Duodenal mucosa (tissue), 2 donors: Measurements from ENCODE around the gene ISYNA1.

ENCODE experiments used
- H3K27ac ChIP-seq: one replicate; pipeline ENCODE4 v1.7.0; 2013; ENCODE audit warnings: low read depth, low read length
- H3K27me3 ChIP-seq, 2 donors: one replicate each; pipeline ENCODE4 v1.7.0; 2013; ENCODE audit warnings: low read length in 2 of 2, control low read depth in 1 of 2; ENCODE audit not compliant: insufficient read depth in 2 of 2, control insufficient read depth in 1 of 2
- H3K36me3 ChIP-seq, 2 donors: one replicate each; pipeline ENCODE4 v1.7.0; 2013; ENCODE audit warnings: low read length in 2 of 2, control low read depth in 1 of 2; ENCODE audit not compliant: insufficient read depth in 2 of 2, control insufficient read depth in 1 of 2
- H3K4me1 ChIP-seq, 2 donors: one replicate each; pipeline ENCODE4 v1.7.0; 2013; ENCODE audit warnings: low read length in 2 of 2, control low read depth in 1 of 2; ENCODE audit not compliant: insufficient read depth in 2 of 2, control insufficient read depth in 1 of 2
- H3K4me3 ChIP-seq, 2 donors: one replicate each; pipeline ENCODE4 v1.7.0; 2013; ENCODE audit warnings: low read length in 2 of 2, low read depth in 1 of 2
- H3K9ac ChIP-seq, 2 donors: one replicate each; pipeline ENCODE4 v1.7.0; 2013; ENCODE audit warnings: low read length in 2 of 2, low read depth in 1 of 2
- H3K9me3 ChIP-seq, 2 donors: one replicate each; pipeline ENCODE4 v1.7.0; 2013; ENCODE audit warnings: low read length in 2 of 2, control low read depth in 1 of 2; ENCODE audit not compliant: control insufficient read depth in 1 of 2

The ISYNA1 gene

DNA sequence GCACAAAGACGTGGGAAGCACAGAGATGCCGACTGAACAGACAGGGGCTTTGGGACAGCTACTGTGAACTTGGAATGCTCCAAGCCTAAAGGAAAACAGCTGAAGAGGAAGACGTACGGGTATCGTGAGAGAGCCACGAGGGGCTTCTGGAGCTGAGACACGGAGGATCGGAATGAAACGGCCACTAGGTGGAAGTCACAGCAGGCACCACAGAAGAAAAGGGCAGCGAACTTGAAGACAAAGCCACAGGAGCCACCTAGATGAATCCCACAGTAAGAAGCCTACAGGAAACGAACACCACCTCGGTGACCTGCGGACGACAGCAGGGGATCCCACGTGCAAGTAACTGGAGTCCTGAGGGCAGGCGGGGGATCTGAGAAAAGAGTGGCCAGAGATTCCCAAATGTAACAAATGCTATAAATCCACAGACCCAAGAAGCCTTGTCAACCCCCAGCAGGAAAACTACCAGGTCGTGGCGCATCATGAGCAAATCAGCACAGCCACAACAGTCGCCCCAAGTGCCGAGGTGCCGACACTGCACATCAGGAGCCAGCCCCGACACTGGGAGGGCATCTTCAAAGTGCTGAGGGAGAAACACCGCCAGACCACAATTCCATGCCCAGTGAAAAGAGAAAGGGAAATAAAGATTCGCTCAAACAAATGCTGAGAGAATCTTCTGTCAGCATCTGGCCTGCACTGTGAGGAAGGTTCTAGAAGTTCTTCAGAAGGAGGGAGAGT lies 39.3 kb upstream of the ISYNA1 start:
- peaks cover 54 to 82% of the 10 kb centered on the region in 2 donors for H3K4me1 ChIP-seq

DNA sequence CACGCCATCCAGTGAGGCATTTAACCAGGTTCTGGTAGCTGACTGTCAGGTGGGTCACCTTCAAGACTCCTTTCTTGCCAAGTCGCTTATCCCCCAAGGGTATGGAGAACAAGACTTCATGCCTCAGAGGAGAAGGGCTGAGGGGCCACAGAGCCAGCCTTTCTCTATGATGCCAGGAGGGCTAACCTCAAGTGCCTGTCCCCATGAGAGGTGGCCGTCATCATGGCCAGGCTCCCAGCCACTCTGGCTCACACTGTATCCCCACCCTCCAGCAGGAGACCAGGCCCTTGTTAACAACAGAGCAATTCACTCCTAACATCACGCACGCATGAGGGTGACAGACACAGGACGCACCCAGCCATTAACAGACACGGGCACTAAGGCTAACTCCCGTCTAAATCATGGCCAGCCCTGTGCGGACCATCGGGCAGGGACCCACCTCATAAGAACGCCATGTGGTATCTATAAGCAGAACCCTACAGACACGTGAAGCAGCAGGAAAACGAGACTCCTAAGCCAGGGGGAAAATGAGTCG lies 38.6 kb upstream of the ISYNA1 start:
- Histone ChIP-seq H3K4me3 (no peak overlapping the region), H3K4me1 (peaks cover 54 to 81% of the 10 kb centered on the region in 2 donors), H3K9ac (no peak overlapping the region), H3K9me3 (no peaks in the 10 kb centered on the region), H3K27me3 (no peaks in the 10 kb centered on the region), H3K27ac (no peak overlapping the region), H3K36me3 (peaks cover 0 to 6% of the 10 kb centered on the region in 2 donors)

More for the DNA sequence above, 39.3 kb upstream of the ISYNA1 start:
- H3K9ac ChIP-seq, result no peak overlapping the region
- H3K27me3 ChIP-seq, result no peaks in the 10 kb centered on the region
- no peak overlapping the region for H3K27ac ChIP-seq
- H3K36me3 ChIP-seq, result peaks cover 0 to 1% of the 10 kb centered on the region in 2 donors
- H3K4me3 ChIP-seq, result no peak overlapping the region
- H3K9me3 ChIP-seq, result no peaks in the 10 kb centered on the region

DNA sequence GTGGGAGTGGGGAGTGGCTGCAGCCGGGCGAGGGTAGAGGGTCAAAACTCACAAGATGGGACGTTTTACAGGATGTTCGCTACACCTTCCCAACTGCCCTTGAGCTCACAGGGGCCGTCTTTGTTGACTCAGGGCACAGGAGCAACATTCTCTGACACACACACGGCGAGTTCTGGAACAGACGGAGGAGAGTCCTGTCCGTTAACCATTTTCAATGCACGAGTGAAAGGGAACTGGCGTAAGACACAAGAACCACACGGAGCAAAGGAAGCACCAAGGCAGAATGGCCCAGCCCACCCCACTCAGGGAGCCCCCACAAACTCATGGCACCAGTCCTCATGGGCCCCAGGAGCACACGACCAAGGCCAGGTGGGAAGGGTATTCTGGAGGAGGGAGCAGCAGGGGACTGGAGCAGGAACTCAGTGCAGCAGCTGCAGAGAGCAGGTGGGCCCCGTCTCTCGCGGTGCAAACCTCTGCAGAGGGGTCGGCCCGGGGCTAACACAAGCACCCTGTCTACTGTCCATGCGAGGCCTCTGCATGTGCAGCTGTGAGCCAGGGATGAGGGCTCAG lies 37.9 kb upstream of the ISYNA1 start:
- Histone ChIP-seq H3K4me1 (peaks cover 48 to 74% of the 10 kb centered on the region in 2 donors), H3K36me3 (peaks cover 0 to 6% of the 10 kb centered on the region in 2 donors), H3K27me3 (no peaks in the 10 kb centered on the region), H3K27ac (peak overlapping the region; percentile 0), H3K9ac (no peak overlapping the region), H3K9me3 (no peaks in the 10 kb centered on the region), H3K4me3 (no peak overlapping the region)

- peaks cover 0 to 6% of the 10 kb centered on the region in 2 donors for H3K36me3 ChIP-seq
- no peaks in the 10 kb centered on the region for H3K9me3 ChIP-seq
- H3K27me3 ChIP-seq, result no peaks in the 10 kb centered on the region
- H3K4me3 ChIP-seq, result no peak overlapping the region
- H3K9ac ChIP-seq, result no peak overlapping the region
- H3K4me1 ChIP-seq, result peaks cover 46 to 74% of the 10 kb centered on the region in 2 donors
- no peak overlapping the region for H3K27ac ChIP-seq
Measured at GRCh38 chr19:18475004-18475453, 37.1 kb upstream of the ISYNA1 start.

- Histone ChIP-seq H3K27me3 (no peaks in the 10 kb centered on the region), H3K9ac (no peak overlapping the region), H3K9me3 (no peaks in the 10 kb centered on the region), H3K4me3 (no peak overlapping the region), H3K27ac (no peak overlapping the region), H3K36me3 (peaks cover 0 to 6% of the 10 kb centered on the region in 2 donors), H3K4me1 (peaks cover 45 to 74% of the 10 kb centered on the region in 2 donors)
Measured at GRCh38 chr19:18474366-18474887, 36.5 kb upstream of the ISYNA1 start.

- no peak overlapping the region for H3K9ac ChIP-seq
- H3K4me3 ChIP-seq, result no peak overlapping the region
- H3K27ac ChIP-seq, result no peak overlapping the region
- H3K36me3 ChIP-seq, result peaks cover 0 to 6% of the 10 kb centered on the region in 2 donors
- peaks cover 44 to 73% of the 10 kb centered on the region in 2 donors for H3K4me1 ChIP-seq
- no peaks in the 10 kb centered on the region for H3K9me3 ChIP-seq
- H3K27me3 ChIP-seq, result no peaks in the 10 kb centered on the region
Measured at GRCh38 chr19:18473706-18474087, 35.8 kb upstream of the ISYNA1 start.

GRCh38 chr19:18473003-18473705 lies 35.2 kb upstream of the ISYNA1 start:
- Histone ChIP-seq H3K4me1 (peaks cover 38 to 67% of the 10 kb centered on the region in 2 donors), H3K9ac (peak overlapping the region in 1 of 2 donors; percentile 21), H3K9me3 (no peaks in the 10 kb centered on the region), H3K36me3 (peaks cover 0 to 6% of the 10 kb centered on the region in 2 donors), H3K27ac (no peak overlapping the region), H3K27me3 (no peaks in the 10 kb centered on the region), H3K4me3 (no peak overlapping the region)

DNA sequence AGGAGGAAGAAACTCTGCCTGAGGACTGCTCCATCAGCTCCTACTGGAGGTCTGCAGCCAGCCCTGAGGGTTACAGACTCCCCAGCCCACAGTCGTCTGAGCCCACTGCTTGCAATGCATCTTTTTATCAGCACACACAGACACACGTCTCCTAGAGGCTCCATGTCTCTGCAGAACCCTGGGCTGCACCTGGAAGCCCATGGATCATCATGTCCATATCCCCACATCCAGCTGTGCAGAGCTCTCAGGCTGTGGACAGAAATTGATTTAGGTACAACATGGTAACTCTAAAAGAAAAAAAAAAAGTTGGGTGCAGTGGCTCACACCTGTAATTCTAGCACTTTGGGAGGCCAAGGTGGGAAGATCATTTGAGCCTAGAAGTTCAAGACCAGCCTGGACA lies 32.9 kb upstream of the ISYNA1 start:
- no peak overlapping the region for H3K27ac ChIP-seq
- no peaks in the 10 kb centered on the region for H3K9me3 ChIP-seq
- H3K4me1 ChIP-seq, result peaks cover 30 to 45% of the 10 kb centered on the region in 2 donors
- no peak overlapping the region for H3K4me3 ChIP-seq
- H3K27me3 ChIP-seq, result no peaks in the 10 kb centered on the region
- H3K9ac ChIP-seq, result no peak overlapping the region
- peaks cover 0 to 6% of the 10 kb centered on the region in 2 donors for H3K36me3 ChIP-seq

DNA sequence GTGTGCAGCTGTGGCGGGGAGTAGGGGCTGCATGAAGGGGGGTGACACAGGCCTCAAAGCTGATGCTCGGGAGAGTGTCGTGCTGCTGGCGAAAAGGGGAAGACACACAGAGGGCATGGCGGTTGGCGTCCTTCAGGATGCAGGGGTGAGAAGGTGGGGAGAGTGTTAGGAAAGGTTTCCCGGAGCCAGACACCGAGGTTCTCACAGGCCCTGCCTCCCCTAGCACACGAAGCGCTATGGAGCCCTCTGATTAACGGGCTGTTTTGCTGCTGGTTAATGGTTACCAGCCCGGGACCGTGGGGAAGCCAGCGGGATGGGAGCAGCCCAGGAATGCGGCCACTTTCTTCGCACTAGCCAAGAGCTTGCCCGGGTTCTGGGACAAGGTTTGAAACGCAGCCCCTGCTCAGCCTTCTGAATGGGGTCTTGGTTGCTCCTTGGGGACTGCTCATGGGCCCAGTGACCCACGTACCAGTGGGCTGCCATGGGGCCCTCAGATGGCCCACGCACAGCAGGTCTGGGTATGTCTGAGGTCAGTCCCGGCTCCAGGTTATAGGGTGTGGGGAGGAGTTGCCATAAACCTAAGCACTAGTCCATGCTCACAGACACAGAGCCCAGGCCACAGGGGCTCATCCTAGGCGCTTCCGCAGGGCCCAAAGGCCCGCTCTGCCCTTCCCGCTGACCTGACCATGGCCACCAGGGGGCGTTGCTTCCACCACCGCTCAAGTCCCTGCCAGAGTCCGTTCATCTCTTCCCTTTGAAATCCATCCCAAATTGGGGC lies 31.3 kb upstream of the ISYNA1 start:
- Histone ChIP-seq H3K9ac (no peak overlapping the region), H3K9me3 (no peaks in the 10 kb centered on the region), H3K4me1 (peaks cover 33 to 44% of the 10 kb centered on the region in 2 donors), H3K36me3 (peaks cover 5 to 17% of the 10 kb centered on the region in 2 donors), H3K27me3 (no peaks in the 10 kb centered on the region), H3K4me3 (no peak overlapping the region), H3K27ac (peak overlapping the region; percentile 47)
